HL-60 (cell line): ENCODE data around the gene SLAMF6.
"Not testable (repeated sequence)": the region's sequence is repeated elsewhere in the genome, so short reads cannot be mapped to it uniquely, and the experiment has no call there.

Experiments
- DNase-seq, 2 experiments: peaks; one replicate each; pipeline ENCODE4 v3.0.0-alpha.2; 2010 to 2020; ENCODE audit warnings: low read depth in 1 of 2, low spot score in 1 of 2
- H3K27ac ChIP-seq: fragments of 250-450 bp; sonication (Bioruptor Pico); replicated peaks from 2 replicates; pipeline ENCODE4 v1.5.1; 2020; ENCODE audit warnings: mild to moderate bottlenecking, moderate library complexity
- H3K27me3 ChIP-seq: fragments of 250-450 bp; sonication (Bioruptor Pico); 2 replicates; pipeline ENCODE4 v1.5.1; 2021; ENCODE audit warnings: mild to moderate bottlenecking, moderate library complexity; ENCODE audit not compliant: insufficient read depth, poor library complexity, severe bottlenecking
- H3K4me3 ChIP-seq: replicated peaks from 2 replicates; pipeline ENCODE4 v1.5.1; 2011; ENCODE audit warnings: mild to moderate bottlenecking, control low read depth, low read length; ENCODE audit not compliant: insufficient read depth
- CTCF ChIP-seq: IDR thresholded peaks from one replicate; pipeline ENCODE4 v1.5.1; 2011; ENCODE audit warnings: low read length, control low read depth, inconsistent platforms; ENCODE audit not compliant: insufficient read depth
- GABPA ChIP-seq: IDR thresholded peaks from 2 replicates; pipeline ENCODE4 v1.6.1; 2012; ENCODE audit warnings: low read depth
- POLR2AphosphoS5 ChIP-seq: IDR thresholded peaks from 2 replicates; pipeline ENCODE4 v1.6.1; 2012; ENCODE audit warnings: low read depth
- SPI1 ChIP-seq: IDR thresholded peaks from 2 replicates; pipeline ENCODE4 v1.6.1; 2012; ENCODE audit warnings: low read depth, mild to moderate bottlenecking, borderline replicate concordance
- TF ChIP-seq, protein P1 (sequence below): IDR thresholded peaks from 2 replicates; pipeline ENCODE4 v1.6.1; 2012; ENCODE audit warnings: low read depth; ENCODE audit not compliant: insufficient replicate concordance

The SLAMF6 gene

GRCh38 chr1:160520582-160520981, 2.5 kb downstream of the SLAMF6 start:
- Histone ChIP-seq H3K27me3 (no peaks in the 10 kb centered on the region), H3K4me3 (no peak overlapping the region), H3K27ac (no peak overlapping the region)
- no peak for TF ChIP-seq SPI1
- TF ChIP-seq, protein P1, sequence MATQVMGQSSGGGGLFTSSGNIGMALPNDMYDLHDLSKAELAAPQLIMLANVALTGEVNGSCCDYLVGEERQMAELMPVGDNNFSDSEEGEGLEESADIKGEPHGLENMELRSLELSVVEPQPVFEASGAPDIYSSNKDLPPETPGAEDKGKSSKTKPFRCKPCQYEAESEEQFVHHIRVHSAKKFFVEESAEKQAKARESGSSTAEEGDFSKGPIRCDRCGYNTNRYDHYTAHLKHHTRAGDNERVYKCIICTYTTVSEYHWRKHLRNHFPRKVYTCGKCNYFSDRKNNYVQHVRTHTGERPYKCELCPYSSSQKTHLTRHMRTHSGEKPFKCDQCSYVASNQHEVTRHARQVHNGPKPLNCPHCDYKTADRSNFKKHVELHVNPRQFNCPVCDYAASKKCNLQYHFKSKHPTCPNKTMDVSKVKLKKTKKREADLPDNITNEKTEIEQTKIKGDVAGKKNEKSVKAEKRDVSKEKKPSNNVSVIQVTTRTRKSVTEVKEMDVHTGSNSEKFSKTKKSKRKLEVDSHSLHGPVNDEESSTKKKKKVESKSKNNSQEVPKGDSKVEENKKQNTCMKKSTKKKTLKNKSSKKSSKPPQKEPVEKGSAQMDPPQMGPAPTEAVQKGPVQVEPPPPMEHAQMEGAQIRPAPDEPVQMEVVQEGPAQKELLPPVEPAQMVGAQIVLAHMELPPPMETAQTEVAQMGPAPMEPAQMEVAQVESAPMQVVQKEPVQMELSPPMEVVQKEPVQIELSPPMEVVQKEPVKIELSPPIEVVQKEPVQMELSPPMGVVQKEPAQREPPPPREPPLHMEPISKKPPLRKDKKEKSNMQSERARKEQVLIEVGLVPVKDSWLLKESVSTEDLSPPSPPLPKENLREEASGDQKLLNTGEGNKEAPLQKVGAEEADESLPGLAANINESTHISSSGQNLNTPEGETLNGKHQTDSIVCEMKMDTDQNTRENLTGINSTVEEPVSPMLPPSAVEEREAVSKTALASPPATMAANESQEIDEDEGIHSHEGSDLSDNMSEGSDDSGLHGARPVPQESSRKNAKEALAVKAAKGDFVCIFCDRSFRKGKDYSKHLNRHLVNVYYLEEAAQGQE: no peak
- no peak for TF ChIP-seq GABPA
- TF ChIP-seq CTCF: no peak
- no peak for TF ChIP-seq POLR2AphosphoS5
- DNase-seq: no peak

DNA sequence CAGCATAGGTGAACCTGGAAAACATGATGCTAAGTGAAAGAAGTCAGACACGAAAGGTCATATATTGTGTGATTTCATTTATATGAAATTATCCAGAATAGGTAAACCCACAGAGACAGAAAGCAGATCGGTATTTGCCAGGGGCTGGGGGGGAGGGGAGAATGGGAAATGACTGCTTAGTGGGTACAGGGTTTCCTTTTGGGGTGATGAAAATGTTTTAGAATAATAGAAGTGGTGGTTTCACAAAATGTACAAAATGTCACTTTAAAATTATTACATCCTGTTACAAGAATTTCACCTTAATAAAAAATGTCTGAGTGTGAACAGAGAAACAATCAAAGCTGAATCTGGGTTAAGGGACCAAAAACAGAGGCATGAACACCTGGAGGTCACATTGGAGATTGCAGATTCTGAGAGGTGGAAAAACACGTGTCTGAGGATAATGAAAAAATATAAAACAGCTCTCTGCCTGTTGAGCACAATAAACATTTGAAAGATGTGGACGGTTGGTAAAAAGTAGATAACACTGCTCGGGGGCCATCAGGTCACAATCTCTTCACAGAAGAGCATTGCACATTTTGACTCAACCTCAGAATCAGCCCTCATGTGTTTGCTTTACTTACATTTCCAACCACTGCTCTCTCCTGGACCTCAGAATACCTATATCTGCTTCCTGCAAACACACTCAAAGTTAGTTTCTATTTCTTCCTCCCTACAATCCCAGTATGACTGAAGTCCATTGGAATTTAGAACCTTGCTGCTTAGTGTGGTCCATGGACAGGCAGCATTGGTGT, 3.2 kb downstream of the SLAMF6 start:
- Histone ChIP-seq H3K27ac (no peak overlapping the region), H3K4me3 (no peak overlapping the region), H3K27me3 (no peaks in the 10 kb centered on the region)
- DNase-seq: no peak
- no peak for TF ChIP-seq POLR2AphosphoS5
- TF ChIP-seq SPI1: no peak
- TF ChIP-seq, protein P1: no peak
- no peak for TF ChIP-seq CTCF
- TF ChIP-seq GABPA: no peak

DNA sequence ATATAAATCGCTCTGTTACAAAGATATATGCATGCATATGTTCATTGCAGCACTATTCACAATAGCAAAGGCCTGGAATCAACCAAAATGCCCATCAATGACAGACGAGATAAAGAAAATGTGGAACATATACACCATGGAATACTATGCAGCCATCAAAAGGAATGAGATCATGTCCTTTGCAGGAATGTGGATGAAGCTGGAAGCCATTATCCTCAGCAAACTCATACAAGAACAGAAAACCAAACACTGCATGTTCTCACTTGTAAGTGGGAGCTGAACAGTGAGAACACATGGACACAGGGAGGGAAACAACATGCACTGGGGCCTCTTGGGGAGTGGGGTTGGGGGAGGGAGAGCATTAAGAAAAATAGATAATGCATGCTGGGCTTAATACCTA, 5.5 kb downstream of the SLAMF6 start:
- H3K27me3 ChIP-seq, DNase-seq, H3K27ac ChIP-seq, H3K4me3 ChIP-seq: not testable (repeated sequence)

DNA sequence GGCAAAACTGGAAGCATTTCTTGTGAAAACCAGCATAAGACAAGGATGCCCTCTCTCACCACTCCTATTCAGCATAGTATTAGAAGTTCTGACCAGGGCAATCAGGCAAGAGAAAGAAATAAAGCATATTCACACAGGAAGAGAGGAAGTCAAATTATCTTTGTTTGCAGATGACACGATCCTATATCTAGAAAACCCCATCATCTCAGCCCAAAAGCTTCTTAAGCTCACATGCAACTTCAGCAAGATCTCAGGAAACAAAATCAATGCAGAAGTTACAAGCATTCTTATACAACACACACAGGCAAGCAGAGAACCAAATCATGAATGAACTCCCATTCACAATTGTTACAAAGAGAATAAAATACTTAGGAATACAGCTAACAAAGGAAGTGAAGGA, 7.1 kb downstream of the SLAMF6 start:
- not testable (repeated sequence) for H3K27ac ChIP-seq, H3K4me3 ChIP-seq, H3K27me3 ChIP-seq, DNase-seq

DNA sequence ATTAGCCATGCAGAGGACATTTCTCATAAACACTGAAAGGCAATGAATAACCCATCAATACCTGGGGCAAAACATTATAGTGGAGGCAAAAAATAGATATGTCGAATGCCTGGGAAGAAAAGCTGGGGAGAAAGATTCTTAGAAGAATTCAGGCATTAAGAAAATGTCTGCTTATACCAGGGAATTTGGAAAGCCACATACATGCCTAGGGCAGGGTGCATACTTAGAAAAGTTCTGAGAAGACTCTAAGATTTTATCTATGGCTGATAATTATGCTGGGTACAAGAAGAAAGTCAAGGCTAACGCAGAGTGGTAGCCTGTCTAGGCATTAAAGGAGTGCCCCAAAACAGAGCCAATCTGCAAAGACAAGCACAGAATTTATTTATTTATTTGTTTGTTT, 18.4 kb downstream of the SLAMF6 start:
- TF ChIP-seq GABPA (no peak), CTCF (no peak), SPI1 (no peak)
- TF ChIP-seq, protein P1: no peak
- Histone ChIP-seq H3K27ac (no peak overlapping the region), H3K27me3 (no peaks in the 10 kb centered on the region), H3K4me3 (no peak overlapping the region)
- no peak for DNase-seq
